Peyer's patch (tissue), 4 donors: Measurements from ENCODE around the gene SIN3B. TPM values are rescaled to one million over a fixed set of nuclear protein-coding genes. Genes with fewer than 3 reads are reported as not detected.

Experiments used
- DNase-seq, 3 donors: peaks; one replicate each; pipeline ENCODE4 v3.0.0-alpha.2; 2017 to 2019
- H3K27ac ChIP-seq, 4 donors: fragments of 200-600 bp; sonication (generic); one replicate each; pipeline ENCODE4 v1.5.1; 2016 to 2019
- H3K27me3 ChIP-seq, 2 donors: fragments of 200-600 bp; sonication (generic); one replicate each; pipeline ENCODE4 v1.5.1; 2019
- H3K36me3 ChIP-seq, 3 donors: fragments of 200-600 bp; sonication (generic); one replicate each; pipeline ENCODE4 v1.5.1; 2016 to 2019
- H3K4me1 ChIP-seq, 4 donors: fragments of 200-600 bp; sonication (generic); one replicate each; pipeline ENCODE4 v1.5.1; 2016 to 2019
- H3K4me3 ChIP-seq, 4 donors: fragments of 200-600 bp; sonication (generic); 1 replicate in 3 of 4; 2 replicates in 1 of 4; pipeline ENCODE4 v1.5.1; 2016 to 2019; ENCODE audit warnings: mild to moderate bottlenecking in 1 of 4
- H3K9me3 ChIP-seq, 4 donors: fragments of 200-600 bp; sonication (generic); one replicate each; pipeline ENCODE4 v1.5.1; 2016 to 2019; ENCODE audit warnings: mild to moderate bottlenecking in 1 of 4
- CTCF ChIP-seq, 6 experiments: fragments of 450-650 bp in 4 of 6; fragments of 200-600 bp in 2 of 6; sonication (generic) in 1 of 6; IDR thresholded peaks; one replicate each; pipeline ENCODE4 v1.5.1; 2017 to 2019; ENCODE audit warnings: antibody characterized with exemption in 6 of 6, mild to moderate bottlenecking in 3 of 6, moderate library complexity in 1 of 6
- POLR2A ChIP-seq, 2 donors: fragments of 450-650 bp; IDR thresholded peaks; one replicate each; pipeline ENCODE4 v1.5.1; 2017; ENCODE audit warnings: antibody characterized with exemption in 2 of 2, mild to moderate bottlenecking in 2 of 2, moderate library complexity in 2 of 2
- total RNA-seq, 4 donors: library from RNA; depleted of rRNA; stranded (reverse); fragments of >200 nt; gene quantifications; one replicate each; pipeline ENCODE4 v1.1.0, GENCODE V29; 2016

The SIN3B gene
- total RNA-seq, 4 donors from 2014 or later = 32.4 to 459 (median 86.2) TPM

DNA sequence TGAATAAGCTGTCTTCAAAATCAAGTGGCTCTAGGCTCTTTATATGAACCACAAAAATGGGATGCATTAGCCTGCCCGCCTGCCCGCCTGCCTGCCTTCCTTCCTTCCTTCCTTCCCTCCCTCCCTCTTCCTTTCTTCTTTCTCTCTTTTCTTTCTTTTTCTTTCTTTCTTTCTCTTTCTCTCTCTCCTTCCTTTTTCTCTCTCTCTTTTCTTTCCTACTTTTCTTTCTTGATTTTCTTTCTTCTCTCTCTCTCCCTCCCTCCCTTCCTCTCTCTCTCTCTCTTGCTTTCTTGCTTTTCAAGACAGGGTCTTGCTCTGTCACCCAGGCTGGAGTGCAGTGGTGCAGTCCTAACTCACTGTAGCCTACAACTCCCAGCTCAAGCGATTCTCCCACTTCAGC lies 86.5 kb downstream of the SIN3B start:
- H3K27me3 ChIP-seq = no peaks in the 10 kb centered on the region
- no peak overlapping the region for H3K27ac ChIP-seq
- DNase-seq = no peak
- H3K4me3 ChIP-seq = no peak overlapping the region
- peaks cover 0 to 21% (median 8%) of the 10 kb centered on the region in 4 donors for H3K9me3 ChIP-seq
- H3K4me1 ChIP-seq = no peaks in the 10 kb centered on the region
- no peaks in the 10 kb centered on the region for H3K36me3 ChIP-seq
- no peak for TF ChIP-seq POLR2A (IDR thresholded peaks at IDR 0.05)
- TF ChIP-seq CTCF (IDR thresholded peaks at IDR 0.05) = no peak

- no peaks in the 10 kb centered on the region for H3K36me3 ChIP-seq
- TF ChIP-seq CTCF (IDR thresholded peaks at IDR 0.05) (no peak), POLR2A (IDR thresholded peaks at IDR 0.05) (no peak)
- H3K9me3 ChIP-seq = peaks cover 0 to 14% (median 6%) of the 10 kb centered on the region in 4 donors
- H3K27me3 ChIP-seq = no peaks in the 10 kb centered on the region
- no peak for DNase-seq
- no peak overlapping the region for H3K4me3 ChIP-seq
- no peak overlapping the region for H3K27ac ChIP-seq
- H3K4me1 ChIP-seq = no peaks in the 10 kb centered on the region
These were observed 88.2 kb downstream of the SIN3B start for GRCh38 chr19:16917401-16917800.

GRCh38 chr19:16919496-16919895 lies 90.3 kb downstream of the SIN3B start:
- no peak overlapping the region for H3K27ac ChIP-seq

GRCh38 chr19:16920816-16921529 lies 91.8 kb downstream of the SIN3B start:
- H3K27me3 ChIP-seq = no peaks in the 10 kb centered on the region
- TF ChIP-seq POLR2A (IDR thresholded peaks at IDR 0.05) = no peak
- TF ChIP-seq CTCF (IDR thresholded peaks at IDR 0.05) = no peak
- H3K9me3 ChIP-seq = no peaks in the 10 kb centered on the region
- DNase-seq = no peak
- H3K27ac ChIP-seq = no peak overlapping the region
- no peaks in the 10 kb centered on the region for H3K36me3 ChIP-seq
- H3K4me3 ChIP-seq = no peak overlapping the region
- H3K4me1 ChIP-seq = no peaks in the 10 kb centered on the region

More at GRCh38 chr19:16919496-16919895, 90.3 kb downstream of the SIN3B start:
- Histone ChIP-seq H3K27me3 (no peaks in the 10 kb centered on the region), H3K4me1 (no peaks in the 10 kb centered on the region), H3K36me3 (no peaks in the 10 kb centered on the region), H3K9me3 (peaks cover 0 to 3% (median 0%) of the 10 kb centered on the region in 4 donors), H3K4me3 (no peak overlapping the region)
- no peak for TF ChIP-seq POLR2A (IDR thresholded peaks at IDR 0.05)
- TF ChIP-seq CTCF (IDR thresholded peaks at IDR 0.05) = no peak
- DNase-seq = no peak

DNA sequence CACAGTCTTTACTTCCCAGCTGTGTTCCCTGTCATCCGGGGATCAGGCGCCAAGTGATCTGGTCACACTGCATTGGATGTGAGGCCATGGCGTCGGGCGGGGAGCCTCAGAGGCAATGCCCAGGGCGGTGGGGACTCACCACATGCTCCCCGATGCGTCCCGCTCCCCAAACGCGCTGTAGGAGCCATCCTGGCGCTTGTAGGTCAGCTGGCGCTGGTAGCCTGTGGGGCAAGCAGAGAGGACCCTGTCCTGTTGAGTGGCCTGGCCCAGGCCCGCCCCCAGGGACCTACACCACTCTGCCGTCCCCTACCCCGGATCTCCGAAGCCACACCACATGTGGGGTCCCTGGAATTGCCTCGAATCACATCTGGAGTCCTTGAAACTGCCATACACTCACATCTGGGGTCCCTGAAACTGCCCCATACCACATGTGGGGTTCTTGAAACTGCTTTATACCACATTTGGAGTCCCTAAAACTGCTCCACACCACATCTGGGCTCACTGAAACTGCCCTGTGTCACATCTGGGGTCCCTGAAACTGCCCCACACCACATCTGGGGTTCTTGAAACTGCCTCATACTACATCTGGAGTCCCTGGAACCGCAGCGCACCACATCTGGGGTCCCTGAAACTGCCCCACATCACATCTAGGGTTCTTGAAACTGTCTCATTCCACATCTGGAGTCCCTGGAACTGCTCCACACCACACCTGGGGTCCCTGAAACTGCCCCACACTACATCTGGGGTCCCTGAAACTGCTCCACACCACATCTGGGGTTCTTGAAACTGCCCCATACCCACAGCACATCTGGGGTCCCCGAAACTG lies 92.8 kb downstream of the SIN3B start:
- Histone ChIP-seq H3K4me1 (no peaks in the 10 kb centered on the region), H3K9me3 (no peaks in the 10 kb centered on the region), H3K36me3 (no peaks in the 10 kb centered on the region), H3K27me3 (no peaks in the 10 kb centered on the region), H3K27ac (no peak overlapping the region), H3K4me3 (no peak overlapping the region)
- no peak for TF ChIP-seq CTCF (IDR thresholded peaks at IDR 0.05)
- no peak for TF ChIP-seq POLR2A (IDR thresholded peaks at IDR 0.05)
- no peak for DNase-seq
